KMS-11 (cell line): ENCODE results near the gene GCC2.

ENCODE experiments used
- H2AFZ ChIP-seq: fragments of 200-600 bp; sonication (generic); 2 replicates; pipeline ENCODE4 v1.6.1; 2016; ENCODE audit warnings: antibody characterized with exemption, mixed run types, low read depth
- H3K27ac ChIP-seq: fragments of 200-600 bp; sonication (generic); 2 replicates; pipeline ENCODE4 v1.6.1; 2016; ENCODE audit warnings: mild to moderate bottlenecking, mixed run types
- H3K27me3 ChIP-seq: fragments of 200-600 bp; sonication (generic); 2 replicates; pipeline ENCODE4 v1.6.1; 2017; ENCODE audit warnings: mild to moderate bottlenecking, low read depth, mixed run types, moderate library complexity; ENCODE audit not compliant: insufficient read depth
- H3K36me3 ChIP-seq: fragments of 200-600 bp; sonication (generic); 2 replicates; pipeline ENCODE4 v1.6.1; 2017; ENCODE audit warnings: mild to moderate bottlenecking, mixed run types; ENCODE audit not compliant: insufficient read depth
- H3K4me1 ChIP-seq: fragments of 200-600 bp; sonication (generic); 2 replicates; pipeline ENCODE4 v1.6.1; 2016; ENCODE audit warnings: mild to moderate bottlenecking, low read depth, mixed run types; ENCODE audit not compliant: poor library complexity, severe bottlenecking
- H3K4me2 ChIP-seq: fragments of 200-600 bp; sonication (generic); 2 replicates; pipeline ENCODE4 v1.7.0; 2016; ENCODE audit warnings: mild to moderate bottlenecking, mixed run types
- H3K4me3 ChIP-seq: fragments of 200-600 bp; sonication (generic); IDR thresholded peaks from 2 replicates; pipeline ENCODE4 v1.6.1; 2017; ENCODE audit warnings: low read depth, low read length, mixed read lengths; ENCODE audit not compliant: insufficient read depth
- H3K79me2 ChIP-seq: fragments of 200-600 bp; sonication (generic); 2 replicates; pipeline ENCODE4 v1.6.1; 2016; ENCODE audit warnings: low read depth, mixed run types; ENCODE audit not compliant: insufficient read depth
- H3K9ac ChIP-seq: fragments of 200-600 bp; sonication (generic); 2 replicates; pipeline ENCODE4 v1.6.1; 2016; ENCODE audit warnings: mild to moderate bottlenecking, mixed run types
- H4K20me1 ChIP-seq: fragments of 200-600 bp; sonication (generic); 2 replicates; pipeline ENCODE4 v1.6.1; 2016; ENCODE audit warnings: mild to moderate bottlenecking, mixed run types; ENCODE audit not compliant: insufficient read depth
- TF ChIP-seq, protein P1 (sequence below): fragments of 200-600 bp; sonication (generic); conservative IDR thresholded peaks from 2 replicates; pipeline ENCODE4 v1.6.1; 2017; ENCODE audit warnings: low read depth, mild to moderate bottlenecking, antibody characterized with exemption, low read length, moderate library complexity, mixed read lengths

Gene GCC2

DNA sequence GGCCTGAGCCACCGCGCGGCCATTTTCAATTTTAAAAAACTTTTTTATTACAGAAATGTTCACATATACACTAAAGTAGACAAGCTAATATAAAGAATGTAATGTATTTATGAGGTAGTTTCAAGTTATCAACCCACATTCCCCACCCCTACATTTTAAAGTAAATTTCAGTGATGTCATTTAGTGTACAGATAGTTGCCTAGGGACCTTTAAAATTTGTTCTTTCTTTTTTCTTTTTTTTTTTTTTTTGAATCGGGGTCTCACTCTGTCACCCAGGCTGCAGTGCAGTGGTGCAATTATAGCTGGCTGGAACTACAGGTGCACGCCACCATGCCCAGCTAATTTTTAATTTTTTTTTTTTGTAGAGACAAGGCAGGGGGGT is 82.7 kb downstream of the GCC2 start:
- TF ChIP-seq, protein P1, sequence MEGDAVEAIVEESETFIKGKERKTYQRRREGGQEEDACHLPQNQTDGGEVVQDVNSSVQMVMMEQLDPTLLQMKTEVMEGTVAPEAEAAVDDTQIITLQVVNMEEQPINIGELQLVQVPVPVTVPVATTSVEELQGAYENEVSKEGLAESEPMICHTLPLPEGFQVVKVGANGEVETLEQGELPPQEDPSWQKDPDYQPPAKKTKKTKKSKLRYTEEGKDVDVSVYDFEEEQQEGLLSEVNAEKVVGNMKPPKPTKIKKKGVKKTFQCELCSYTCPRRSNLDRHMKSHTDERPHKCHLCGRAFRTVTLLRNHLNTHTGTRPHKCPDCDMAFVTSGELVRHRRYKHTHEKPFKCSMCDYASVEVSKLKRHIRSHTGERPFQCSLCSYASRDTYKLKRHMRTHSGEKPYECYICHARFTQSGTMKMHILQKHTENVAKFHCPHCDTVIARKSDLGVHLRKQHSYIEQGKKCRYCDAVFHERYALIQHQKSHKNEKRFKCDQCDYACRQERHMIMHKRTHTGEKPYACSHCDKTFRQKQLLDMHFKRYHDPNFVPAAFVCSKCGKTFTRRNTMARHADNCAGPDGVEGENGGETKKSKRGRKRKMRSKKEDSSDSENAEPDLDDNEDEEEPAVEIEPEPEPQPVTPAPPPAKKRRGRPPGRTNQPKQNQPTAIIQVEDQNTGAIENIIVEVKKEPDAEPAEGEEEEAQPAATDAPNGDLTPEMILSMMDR, result no peak
- Histone ChIP-seq H3K27me3 (no peaks in the 10 kb centered on the region), H3K4me2 (no peak overlapping the region), H3K27ac (no peak overlapping the region), H3K4me3 (no peak overlapping the region), H3K36me3 (no peaks in the 10 kb centered on the region), H3K79me2 (peaks cover 20% of the 10 kb centered on the region), H2AFZ (no peak overlapping the region), H3K4me1 (peaks cover 9% of the 10 kb centered on the region), H3K9ac (no peak overlapping the region), H4K20me1 (no peaks in the 10 kb centered on the region)

DNA sequence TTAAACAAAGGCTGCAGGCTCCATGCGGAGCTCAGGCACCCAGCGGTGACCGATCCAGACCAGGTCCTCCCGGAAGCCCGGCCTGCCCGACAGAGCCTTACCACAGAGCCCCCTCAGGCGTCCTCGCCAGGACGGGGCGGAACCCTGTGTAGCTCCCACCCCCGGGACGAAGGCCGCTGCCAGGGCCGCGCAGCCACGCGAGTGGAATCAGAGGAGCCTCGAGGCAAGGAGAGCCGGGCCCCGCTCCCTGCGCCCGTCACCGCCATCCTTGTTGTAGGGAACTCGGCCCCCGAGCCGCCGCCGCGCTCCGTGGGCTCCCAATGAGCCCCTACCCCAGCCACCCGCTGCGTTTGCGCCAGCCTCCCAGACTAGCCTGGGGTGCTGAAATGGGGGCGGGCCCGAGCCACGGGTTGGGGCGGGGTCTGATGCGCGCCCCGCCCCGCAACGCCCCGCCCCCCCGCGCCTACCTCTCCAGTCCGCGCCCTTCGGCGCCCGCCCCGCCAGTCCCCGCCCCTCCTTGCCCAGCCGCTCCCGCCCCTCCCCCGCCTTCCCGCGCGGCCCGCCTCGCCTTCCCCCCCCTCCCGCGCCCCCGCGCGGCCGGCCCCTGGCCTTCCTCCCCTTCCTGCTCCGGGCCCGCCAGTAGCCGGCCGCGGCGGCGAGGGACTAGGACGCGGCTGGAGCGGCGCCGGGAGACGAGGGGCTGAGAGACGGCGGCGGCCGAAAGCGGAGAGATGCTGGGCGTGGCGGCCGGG is 85.0 kb downstream of the GCC2 start, which contains the start of gene LIMS1:
Gene LIMS1 (plus strand): TSS at position 639 of the 752 bp plus-strand sequence. CDS start 93 bp downstream, at position 732.
- H3K27ac ChIP-seq, result peak within 1 kb of the TSS; percentile 81
- TF ChIP-seq, protein P1, result no peak
- H3K9ac ChIP-seq, result peak within 1 kb of the TSS; percentile 76
- H3K4me1 ChIP-seq, result peaks cover 9% of the 10 kb centered on the region
- peak within 1 kb of the TSS; percentile 75 for H2AFZ ChIP-seq
- H4K20me1 ChIP-seq, result no peaks in the 10 kb centered on the region
- H3K4me2 ChIP-seq, result peak within 1 kb of the TSS; percentile 73
- H3K4me3 ChIP-seq, result peak within 1 kb of the TSS; percentile 36
- peaks cover 28% of the 10 kb centered on the region for H3K79me2 ChIP-seq
- no peaks in the 10 kb centered on the region for H3K36me3 ChIP-seq
- no peaks in the 10 kb centered on the region for H3K27me3 ChIP-seq

DNA sequence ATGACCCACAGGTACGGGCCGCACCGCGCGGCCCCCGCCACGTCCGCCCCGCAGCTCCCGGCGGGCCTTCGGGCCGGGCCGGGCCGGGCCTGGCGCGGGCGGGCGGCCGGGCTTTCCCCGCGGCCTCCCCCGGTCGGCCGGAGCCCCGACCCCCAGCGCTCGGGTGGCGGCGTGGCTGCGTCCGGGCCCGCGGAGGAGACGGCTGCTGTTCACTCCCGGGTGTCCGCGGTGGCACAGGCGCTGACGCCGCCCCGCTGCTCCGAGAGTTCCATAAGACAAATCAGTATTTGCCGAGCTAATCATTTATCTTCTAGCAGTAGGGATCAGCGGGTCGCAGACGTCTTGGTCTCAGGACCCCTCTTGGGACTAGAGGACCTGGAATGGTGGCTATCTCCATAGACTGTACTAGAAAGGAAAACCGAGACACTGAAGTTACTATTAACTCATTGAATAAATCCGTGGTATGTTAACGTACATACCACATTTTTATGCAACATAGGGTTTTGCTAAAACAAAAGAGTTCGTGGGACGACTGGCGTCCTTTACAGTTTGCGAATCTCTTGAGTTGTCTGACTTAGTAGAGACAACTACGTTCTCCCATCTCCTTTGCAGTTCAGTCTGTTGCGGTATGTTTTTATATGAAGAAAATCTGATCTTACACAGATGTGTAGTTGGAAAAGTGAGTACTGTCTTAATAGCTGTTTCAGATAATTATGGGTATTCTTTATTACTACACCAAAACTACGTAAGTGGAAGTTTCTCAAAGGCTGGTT is 85.8 kb downstream of the GCC2 start:
- peak overlapping the region; percentile 42 for H3K27ac ChIP-seq
- H3K9ac ChIP-seq, result peak overlapping the region; percentile 62; the same call in 1 of the 2 replicates
- no peaks in the 10 kb centered on the region for H3K36me3 ChIP-seq
- peak overlapping the region; percentile 36 for H3K4me3 ChIP-seq
- H3K79me2 ChIP-seq, result peaks cover 34% of the 10 kb centered on the region
- peaks cover 9% of the 10 kb centered on the region for H3K4me1 ChIP-seq
- H2AFZ ChIP-seq, result peak overlapping the region; percentile 61; the same call in 1 of the 2 replicates
- no peaks in the 10 kb centered on the region for H4K20me1 ChIP-seq
- peak overlapping the region; percentile 73 for H3K4me2 ChIP-seq
- TF ChIP-seq, protein P1, result no peak
- no peaks in the 10 kb centered on the region for H3K27me3 ChIP-seq

DNA sequence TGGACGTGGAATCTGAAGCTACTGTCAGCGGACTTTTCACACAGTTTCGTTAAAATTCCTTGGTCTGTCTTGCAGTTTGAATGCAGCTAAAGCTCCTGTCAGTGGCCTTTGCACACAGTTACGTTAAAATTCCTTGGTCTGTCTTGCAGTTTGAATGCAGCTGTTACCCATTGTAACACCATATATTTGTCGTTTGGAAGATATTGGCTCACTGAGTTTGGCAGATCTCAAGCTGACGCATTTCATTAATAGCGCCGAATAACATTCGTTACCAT is 86.3 kb downstream of the GCC2 start:
- H3K4me1 ChIP-seq, result peaks cover 9% of the 10 kb centered on the region
- H3K79me2 ChIP-seq, result peaks cover 34% of the 10 kb centered on the region
- no peaks in the 10 kb centered on the region for H4K20me1 ChIP-seq
- peak overlapping the region; percentile 62; the same call in 1 of the 2 replicates for H3K9ac ChIP-seq
- H3K27ac ChIP-seq, result peak overlapping the region; percentile 42; the same call in 1 of the 2 replicates
- peak overlapping the region; percentile 36 for H3K4me3 ChIP-seq
- no peaks in the 10 kb centered on the region for H3K36me3 ChIP-seq
- no peaks in the 10 kb centered on the region for H3K27me3 ChIP-seq
- no peak overlapping the region for H2AFZ ChIP-seq
- TF ChIP-seq, protein P1, result no peak
- peak overlapping the region; percentile 73 for H3K4me2 ChIP-seq
